Breast epithelium (tissue), 4 donors: ENCODE data around the gene GTPBP6. TPM values are rescaled to one million over a fixed set of nuclear protein-coding genes. Genes with fewer than 3 reads are reported as not detected.

Experiments used
- DNase-seq, 2 donors: peaks; one replicate each; pipeline ENCODE4 v3.0.0-alpha.2; 2019; ENCODE audit warnings: low spot score in 2 of 2
- H3K27ac ChIP-seq, 2 donors: fragments of 200-600 bp; sonication (generic) in 1 of 2; one replicate each; pipeline ENCODE4 v1.5.1; 2016 to 2019; ENCODE audit warnings: mild to moderate bottlenecking in 1 of 2
- H3K27me3 ChIP-seq, 2 donors: fragments of 200-600 bp; sonication (generic) in 1 of 2; one replicate each; pipeline versions ENCODE4 v1.5.1 to v1.6.0; 2017 to 2019; ENCODE audit warnings: control low read depth in 1 of 2, mild to moderate bottlenecking in 1 of 2
- H3K36me3 ChIP-seq: fragments of 200-600 bp; one replicate; pipeline ENCODE4 v1.5.1; 2019
- H3K4me1 ChIP-seq, 2 donors: fragments of 200-600 bp; sonication (generic); one replicate each; pipeline ENCODE4 v1.5.1; 2016 to 2019; ENCODE audit warnings: control low read depth in 1 of 2
- H3K4me3 ChIP-seq, 3 donors: fragments of 200-600 bp; sonication (generic); 1 replicate in 2 of 3; 2 replicates in 1 of 3; pipeline ENCODE4 v1.5.1; 2016 to 2019; ENCODE audit warnings: mild to moderate bottlenecking in 3 of 3, moderate library complexity in 2 of 3
- H3K9me3 ChIP-seq, 2 donors: fragments of 200-600 bp; sonication (generic) in 1 of 2; one replicate each; pipeline ENCODE4 v1.5.1; 2016 to 2019; ENCODE audit warnings: control low read depth in 1 of 2
- POLR2A ChIP-seq: fragments of 450-650 bp; IDR thresholded peaks from one replicate; pipeline ENCODE4 v1.6.1; 2016; ENCODE audit warnings: antibody characterized with exemption, mild to moderate bottlenecking, moderate library complexity
- POLR2AphosphoS5 ChIP-seq, 3 donors: sonication (generic); formaldehyde crosslinking; IDR thresholded peaks; one replicate each; pipeline ENCODE4 v1.6.1; 2017; ENCODE audit warnings: antibody characterized with exemption in 3 of 3
- intact Hi-C: fragments of 100-400 bp; cut with DNase I; formaldehyde crosslinking; loops from one replicate; pipeline ENCODE4 v1.15.1; 2023; ENCODE audit warnings: low total_unique reads
- total RNA-seq, 3 donors: library from RNA; depleted of rRNA; stranded (reverse); fragments of >200 nt; gene quantifications; one replicate each; pipeline ENCODE4 v1.1.0, GENCODE V29; 2016
- TF ChIP-seq, protein P1 (sequence below), 3 donors: fragments of 450-650 bp; IDR thresholded peaks; one replicate each; pipeline ENCODE4 v1.5.1; 2016 to 2017; ENCODE audit warnings: antibody characterized with exemption in 3 of 3, mild to moderate bottlenecking in 3 of 3, moderate library complexity in 3 of 3

GTPBP6 gene
- total RNA-seq, 3 donors from 2014 or later: 25.5 to 45.9 (median 27.2) TPM

GRCh38 chrX:350534-351323 lies 32.1 kb upstream of the GTPBP6 start:
- intact Hi-C loops: no loop called here
- TF ChIP-seq, protein P1, sequence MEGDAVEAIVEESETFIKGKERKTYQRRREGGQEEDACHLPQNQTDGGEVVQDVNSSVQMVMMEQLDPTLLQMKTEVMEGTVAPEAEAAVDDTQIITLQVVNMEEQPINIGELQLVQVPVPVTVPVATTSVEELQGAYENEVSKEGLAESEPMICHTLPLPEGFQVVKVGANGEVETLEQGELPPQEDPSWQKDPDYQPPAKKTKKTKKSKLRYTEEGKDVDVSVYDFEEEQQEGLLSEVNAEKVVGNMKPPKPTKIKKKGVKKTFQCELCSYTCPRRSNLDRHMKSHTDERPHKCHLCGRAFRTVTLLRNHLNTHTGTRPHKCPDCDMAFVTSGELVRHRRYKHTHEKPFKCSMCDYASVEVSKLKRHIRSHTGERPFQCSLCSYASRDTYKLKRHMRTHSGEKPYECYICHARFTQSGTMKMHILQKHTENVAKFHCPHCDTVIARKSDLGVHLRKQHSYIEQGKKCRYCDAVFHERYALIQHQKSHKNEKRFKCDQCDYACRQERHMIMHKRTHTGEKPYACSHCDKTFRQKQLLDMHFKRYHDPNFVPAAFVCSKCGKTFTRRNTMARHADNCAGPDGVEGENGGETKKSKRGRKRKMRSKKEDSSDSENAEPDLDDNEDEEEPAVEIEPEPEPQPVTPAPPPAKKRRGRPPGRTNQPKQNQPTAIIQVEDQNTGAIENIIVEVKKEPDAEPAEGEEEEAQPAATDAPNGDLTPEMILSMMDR (IDR thresholded peaks at IDR 0.05): no peak
- no peak for TF ChIP-seq POLR2A
- TF ChIP-seq POLR2AphosphoS5 (IDR thresholded peaks at IDR 0.05): no peak
- H3K36me3 ChIP-seq: no peaks in the 10 kb centered on the region
- H3K9me3 ChIP-seq: no peaks in the 10 kb centered on the region
- no peaks in the 10 kb centered on the region for H3K4me1 ChIP-seq
- H3K4me3 ChIP-seq: no peak overlapping the region
- DNase-seq: no peak
- H3K27me3 ChIP-seq: no peaks in the 10 kb centered on the region
- H3K27ac ChIP-seq: no peak overlapping the region

DNA sequence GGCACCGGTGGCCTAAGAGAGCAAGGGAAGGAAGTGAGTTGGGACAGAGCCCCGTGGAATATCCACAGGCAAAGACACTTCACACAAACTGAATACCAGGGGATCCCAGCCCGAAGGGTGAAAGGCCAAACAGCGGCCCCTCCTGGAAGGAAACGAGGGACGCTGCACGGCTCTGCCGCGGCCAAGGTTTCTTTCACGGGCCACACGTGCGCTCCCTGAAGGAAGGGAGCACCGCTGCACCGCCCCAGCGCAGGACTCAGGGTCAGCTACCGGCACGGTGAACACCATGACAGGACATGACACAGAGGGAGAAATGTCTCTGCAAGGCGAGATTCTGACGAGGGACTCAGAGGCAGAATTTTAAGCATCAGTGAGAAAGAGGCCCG lies 31.5 kb upstream of the GTPBP6 start:
- H3K36me3 ChIP-seq: no peaks in the 10 kb centered on the region
- DNase-seq: no peak

DNA sequence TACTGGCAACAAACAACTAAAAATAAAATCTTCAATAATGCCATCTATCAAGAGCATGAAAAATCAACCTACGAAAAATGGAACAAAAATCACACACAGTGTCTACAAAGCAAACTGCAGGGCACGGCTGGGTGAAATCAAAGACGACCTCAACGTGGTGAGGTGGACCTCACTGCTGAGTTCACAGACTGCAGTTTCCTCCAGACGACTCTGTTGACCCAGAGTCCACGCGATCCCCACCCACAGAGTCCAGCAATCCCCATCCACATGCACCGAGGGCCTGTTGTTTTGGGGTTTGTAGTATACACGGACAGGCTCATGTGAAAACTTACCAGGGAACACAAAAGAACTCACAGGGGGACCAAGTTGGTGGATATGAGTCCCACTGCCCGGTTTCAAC lies 31.1 kb upstream of the GTPBP6 start:
- Histone ChIP-seq H3K4me3 (no peak overlapping the region), H3K27ac (no peak overlapping the region), H3K4me1 (no peaks in the 10 kb centered on the region), H3K9me3 (no peaks in the 10 kb centered on the region), H3K27me3 (no peaks in the 10 kb centered on the region), H3K36me3 (no peaks in the 10 kb centered on the region)
- DNase-seq: no peak
- intact Hi-C loops: no loop called here
- TF ChIP-seq POLR2A: no peak

More for the DNA sequence above, 31.5 kb upstream of the GTPBP6 start:
- H3K9me3 ChIP-seq: no peaks in the 10 kb centered on the region
- intact Hi-C loops: no loop called here
- no peak overlapping the region for H3K4me3 ChIP-seq
- TF ChIP-seq POLR2AphosphoS5 (IDR thresholded peaks at IDR 0.05) (no peak), POLR2A (no peak)
- TF ChIP-seq, protein P1 (IDR thresholded peaks at IDR 0.05): no peak
- no peaks in the 10 kb centered on the region for H3K27me3 ChIP-seq
- H3K27ac ChIP-seq: no peak overlapping the region
- no peaks in the 10 kb centered on the region for H3K4me1 ChIP-seq

GRCh38 chrX:349196-349595 lies 30.6 kb upstream of the GTPBP6 start:
- H3K27ac ChIP-seq: no peak overlapping the region
- no peaks in the 10 kb centered on the region for H3K4me1 ChIP-seq
- no peak for DNase-seq
- intact Hi-C loops: no loop called here
- H3K27me3 ChIP-seq: no peaks in the 10 kb centered on the region
- no peaks in the 10 kb centered on the region for H3K9me3 ChIP-seq
- no peak for TF ChIP-seq POLR2A
- TF ChIP-seq, protein P1 (IDR thresholded peaks at IDR 0.05): no peak
- TF ChIP-seq POLR2AphosphoS5 (IDR thresholded peaks at IDR 0.05): no peak
- no peak overlapping the region for H3K4me3 ChIP-seq
- no peaks in the 10 kb centered on the region for H3K36me3 ChIP-seq

DNA sequence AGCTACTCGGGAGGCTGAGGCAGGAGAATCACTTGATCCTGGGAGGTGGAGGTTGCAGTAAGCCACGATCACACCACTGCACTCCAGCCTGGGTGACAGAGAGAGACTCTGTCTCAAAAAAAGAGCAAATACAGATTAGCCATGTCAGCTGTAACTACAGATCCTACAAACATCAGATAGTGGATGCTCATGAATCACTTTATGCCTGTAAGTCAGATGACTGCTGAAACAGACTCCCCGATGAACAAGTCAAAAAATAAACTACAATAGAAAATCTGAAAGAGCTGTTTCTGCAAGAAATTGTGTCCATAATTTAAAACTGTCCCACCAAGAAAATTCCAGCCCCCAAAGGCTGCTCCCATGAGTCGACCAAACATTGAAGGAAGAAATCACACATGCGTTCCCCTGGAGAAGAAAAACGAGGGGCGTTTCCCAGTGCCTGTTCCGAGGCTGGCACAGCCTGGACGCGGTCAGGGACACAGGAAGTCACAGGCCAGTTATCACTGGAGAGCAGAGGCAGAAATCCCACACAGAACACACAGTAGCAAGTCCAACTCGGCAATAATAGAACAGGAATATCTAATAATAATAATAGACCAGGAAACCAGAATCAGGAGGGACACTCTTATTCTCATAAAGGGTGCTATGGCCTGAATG lies 30.0 kb upstream of the GTPBP6 start:
- no peaks in the 10 kb centered on the region for H3K9me3 ChIP-seq
- H3K4me1 ChIP-seq: no peaks in the 10 kb centered on the region
- TF ChIP-seq, protein P1 (IDR thresholded peaks at IDR 0.05): no peak
- TF ChIP-seq POLR2AphosphoS5 (IDR thresholded peaks at IDR 0.05): no peak
- TF ChIP-seq POLR2A: no peak
- H3K27ac ChIP-seq: no peak overlapping the region
- H3K36me3 ChIP-seq: no peaks in the 10 kb centered on the region
- H3K4me3 ChIP-seq: no peak overlapping the region
- no peaks in the 10 kb centered on the region for H3K27me3 ChIP-seq
- DNase-seq: no peak
- intact Hi-C loops: no loop called here
